ENCODE results near the gene SESN1.
"Not testable (repeated sequence)": the region's sequence is repeated elsewhere in the genome, so short reads cannot be mapped to it uniquely, and the experiment has no call there.

Gene SESN1

DNA sequence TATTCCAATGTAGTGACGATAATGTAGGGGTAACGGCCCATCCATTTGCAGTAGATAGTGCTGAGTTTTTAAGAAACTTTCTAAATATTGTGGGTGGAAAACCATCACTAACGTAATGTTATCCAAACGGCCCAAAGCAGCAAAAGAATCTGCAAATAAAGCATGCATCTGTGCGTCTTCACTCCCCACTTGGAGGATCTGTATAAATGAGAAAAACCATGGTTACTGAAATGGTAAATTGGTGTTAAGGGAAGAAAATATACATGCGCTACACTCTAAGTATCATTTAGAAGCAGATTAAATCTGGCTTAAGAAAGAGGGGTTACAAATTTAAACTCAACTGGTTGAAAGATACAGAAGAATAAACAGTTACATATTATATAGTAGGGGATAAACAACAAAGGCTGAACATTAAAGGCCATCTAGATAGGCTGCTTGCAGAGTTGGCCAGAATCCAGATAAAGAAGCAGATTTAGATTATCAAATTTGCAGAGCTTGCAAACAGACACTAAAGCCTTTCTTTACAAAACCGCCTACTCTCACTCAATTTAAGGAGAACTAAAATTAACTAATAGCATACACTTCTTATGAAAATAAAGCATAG is 93.3 kb downstream of the SESN1 start:
- DNase-seq (ENCODE audit: low read depth in 2 of 2): no peak

DNA sequence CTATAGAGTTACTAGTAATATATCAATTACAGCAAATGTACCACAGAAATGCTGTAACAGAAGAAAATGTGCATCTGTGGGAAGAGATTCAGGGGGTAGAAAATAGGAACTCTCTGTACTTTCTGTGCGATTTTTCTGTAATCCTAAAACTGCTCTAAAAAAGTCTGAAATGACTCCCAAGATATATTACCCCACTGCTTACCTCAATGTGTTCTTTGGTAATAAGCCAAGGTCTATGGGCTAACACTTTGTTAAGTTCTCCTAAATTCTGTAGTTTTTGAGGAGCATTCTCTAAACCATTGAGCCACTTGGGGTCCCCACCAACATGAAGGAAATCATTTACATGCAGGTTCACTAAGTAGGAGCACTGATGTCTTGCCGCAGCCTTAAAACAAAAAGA is 94.4 kb downstream of the SESN1 start:
- no peak for DNase-seq (ENCODE audit: low read depth in 2 of 2)

DNA sequence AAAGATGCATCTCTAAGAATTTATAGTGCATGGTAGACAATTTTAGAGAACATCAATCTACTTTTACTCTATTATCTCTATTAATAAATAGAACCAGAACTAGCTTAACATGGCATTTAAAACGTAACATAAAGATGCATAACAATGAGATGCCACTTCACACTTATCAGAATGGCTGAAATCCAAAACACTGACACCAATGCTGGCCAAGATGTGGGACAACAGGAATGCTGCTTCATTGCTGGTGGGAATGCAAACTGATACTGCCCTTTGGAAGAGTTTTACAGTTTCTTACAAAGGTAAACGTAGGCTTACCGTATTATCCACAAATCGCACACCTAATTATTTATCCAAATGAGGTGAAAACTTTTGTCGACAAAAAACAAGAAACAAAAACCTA is 95.2 kb downstream of the SESN1 start:
- DNase-seq (ENCODE audit: low read depth in 2 of 2): no peak

DNA sequence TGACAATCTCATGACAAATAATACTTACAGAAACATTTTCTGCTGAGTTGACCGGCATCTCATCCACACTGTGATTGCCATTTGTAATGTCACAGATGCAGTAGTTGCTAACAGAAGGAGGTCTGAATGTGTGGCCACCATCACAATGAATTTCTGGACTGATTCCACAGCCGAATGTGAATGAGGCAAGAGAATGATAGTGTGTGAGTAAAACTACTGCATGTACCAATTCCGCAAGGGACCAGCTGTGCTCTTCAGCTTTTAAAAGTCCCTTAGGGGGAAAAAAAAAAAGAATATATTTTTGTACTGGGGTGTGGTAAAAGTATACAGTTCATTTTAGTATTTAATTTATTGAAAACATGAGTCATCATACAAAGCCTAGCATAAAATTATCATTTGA is 96.2 kb downstream of the SESN1 start:
- DNase-seq (ENCODE audit: low read depth in 2 of 2): no peak

DNA sequence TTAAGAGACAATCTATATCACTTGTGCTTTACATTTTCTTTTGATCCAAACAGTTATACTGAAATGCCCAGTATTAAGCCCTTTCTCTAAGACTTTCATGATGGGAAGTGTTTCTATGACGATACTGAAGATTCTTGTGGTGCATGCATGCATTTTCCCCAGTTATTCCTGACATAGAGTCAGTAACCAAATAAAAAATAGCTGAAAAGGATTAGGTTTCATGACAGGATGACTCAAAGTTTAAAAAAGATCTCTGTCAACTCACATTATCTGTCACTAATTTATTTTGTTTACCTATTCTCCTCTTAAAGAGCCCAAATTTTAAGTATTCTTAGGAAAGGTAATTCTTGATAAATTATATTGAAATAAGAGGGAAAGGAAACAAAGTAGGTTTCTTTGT is 98.4 kb downstream of the SESN1 start:
- no peak for DNase-seq (ENCODE audit: low read depth in 2 of 2)

DNA sequence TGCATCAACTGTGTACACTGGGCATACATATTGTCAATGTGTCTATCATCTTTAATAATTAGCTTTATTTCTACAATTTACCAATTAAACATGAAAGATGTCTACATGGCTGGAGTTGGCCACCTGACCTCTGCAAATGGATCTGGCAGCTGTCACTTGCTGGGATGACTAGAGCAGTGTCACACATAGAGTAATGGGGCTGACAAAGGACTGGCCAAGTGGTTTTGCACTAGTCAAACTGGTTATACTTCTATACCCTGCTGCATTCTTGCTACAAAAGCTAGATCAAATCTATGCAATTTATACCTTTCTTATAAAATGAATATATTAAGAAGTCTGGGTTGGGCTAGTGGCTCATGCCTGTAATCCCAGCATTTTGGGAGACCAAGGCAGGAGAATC is 99.3 kb downstream of the SESN1 start:
- DNase-seq (ENCODE audit: low read depth in 2 of 2): no peak

DNA sequence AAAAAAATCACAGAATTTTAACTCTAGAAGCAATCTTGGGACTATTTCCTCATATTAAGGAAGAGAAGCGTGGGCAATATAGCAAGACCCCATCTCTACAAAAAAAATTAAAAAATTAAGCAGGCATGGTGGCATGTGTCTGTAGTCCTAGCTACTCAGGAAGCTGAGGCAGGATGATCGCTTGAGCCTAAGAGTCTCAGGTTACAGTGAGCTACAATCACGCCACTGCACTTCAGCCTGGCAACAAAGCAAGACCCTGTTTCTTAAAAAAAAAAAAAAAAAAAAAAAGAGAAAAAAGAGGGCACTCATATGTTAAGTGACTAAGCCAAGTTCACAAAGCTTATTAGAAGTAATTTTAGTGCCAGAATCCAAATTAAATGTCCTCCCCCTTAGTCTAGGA is 100.8 kb downstream of the SESN1 start:
- DNase-seq (ENCODE audit: low read depth in 2 of 2): no peak

DNA sequence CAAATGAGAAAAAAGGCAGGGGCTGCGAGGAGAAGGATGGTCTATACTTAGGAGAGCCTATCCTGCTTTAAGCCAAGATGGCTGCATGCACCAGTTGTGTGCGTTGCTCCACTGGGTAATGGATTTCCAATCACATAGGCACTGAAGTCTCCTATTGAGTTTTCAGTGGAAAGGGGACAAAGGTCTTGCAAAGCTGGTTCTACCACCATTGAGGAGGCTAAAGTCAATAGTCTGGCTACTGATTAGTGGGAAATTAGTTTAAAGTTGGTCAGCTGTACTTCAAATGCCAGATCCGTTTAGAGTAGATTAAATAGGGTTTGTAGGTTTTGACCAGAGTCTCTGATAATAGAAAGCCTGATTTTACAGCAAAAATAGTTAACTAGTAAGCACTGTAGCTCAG is 104.9 kb downstream of the SESN1 start:
- no peak for DNase-seq (ENCODE audit: low read depth in 2 of 2)

DNA sequence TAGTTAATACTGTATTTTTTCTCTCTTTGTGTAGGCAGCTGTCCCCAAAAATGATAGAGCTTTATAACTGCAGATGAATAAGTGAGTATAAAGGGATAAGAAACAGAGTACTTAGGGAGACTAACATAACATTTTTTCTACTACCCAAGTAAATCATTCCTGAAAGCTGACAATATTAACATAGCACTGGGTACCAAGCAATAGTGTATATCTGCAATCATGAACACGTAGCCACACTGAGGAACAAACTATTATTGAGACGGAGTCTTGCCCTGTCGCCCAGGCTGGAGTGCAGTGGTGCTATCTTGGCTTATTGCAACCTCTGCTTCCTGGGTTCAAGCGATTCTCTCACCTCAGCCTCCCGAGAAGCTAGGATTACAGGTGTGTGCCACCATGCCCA is 105.9 kb downstream of the SESN1 start:
- DNase-seq (ENCODE audit: low read depth in 2 of 2): no peak

DNA sequence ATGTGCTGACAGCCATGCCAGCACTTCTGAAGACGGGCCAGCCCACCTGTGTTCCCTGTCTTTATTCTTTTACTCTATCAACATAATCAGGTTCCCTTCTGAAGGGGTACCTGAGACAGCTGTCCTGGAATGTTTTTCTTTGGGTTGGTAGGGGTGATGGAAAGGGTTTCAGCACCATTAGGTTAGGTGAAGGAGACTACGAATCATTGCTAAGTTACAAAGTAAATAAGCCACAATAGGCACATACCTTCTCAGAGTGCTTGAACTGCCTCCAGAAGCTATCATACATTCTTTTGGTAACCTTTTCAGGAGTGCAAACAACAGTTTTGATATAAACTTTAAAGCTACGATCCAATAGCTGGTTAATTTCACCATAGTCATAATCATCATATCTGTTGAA is 106.3 kb downstream of the SESN1 start:
- no peak for DNase-seq (ENCODE audit: low read depth in 2 of 2)

DNA sequence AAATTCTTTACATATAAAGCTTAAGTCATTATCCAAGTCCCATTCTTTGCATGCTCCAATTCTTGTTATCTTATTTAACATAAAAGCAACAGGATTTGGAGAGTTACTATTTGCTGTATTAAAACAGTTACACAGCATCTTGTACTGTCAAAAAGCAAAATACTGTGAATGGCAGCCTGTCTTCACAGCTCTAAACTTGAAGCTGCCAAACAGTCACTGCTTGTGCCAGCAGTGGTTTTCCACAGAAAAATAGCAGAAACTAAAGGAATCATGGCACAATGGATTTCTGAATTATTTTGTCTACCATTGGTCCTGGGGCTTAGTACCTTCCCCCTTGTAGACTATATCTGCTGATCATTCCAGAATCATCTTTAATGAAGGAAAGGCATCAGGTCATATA is 107.5 kb downstream of the SESN1 start:
- no peak for DNase-seq (ENCODE audit: low read depth in 2 of 2)

DNA sequence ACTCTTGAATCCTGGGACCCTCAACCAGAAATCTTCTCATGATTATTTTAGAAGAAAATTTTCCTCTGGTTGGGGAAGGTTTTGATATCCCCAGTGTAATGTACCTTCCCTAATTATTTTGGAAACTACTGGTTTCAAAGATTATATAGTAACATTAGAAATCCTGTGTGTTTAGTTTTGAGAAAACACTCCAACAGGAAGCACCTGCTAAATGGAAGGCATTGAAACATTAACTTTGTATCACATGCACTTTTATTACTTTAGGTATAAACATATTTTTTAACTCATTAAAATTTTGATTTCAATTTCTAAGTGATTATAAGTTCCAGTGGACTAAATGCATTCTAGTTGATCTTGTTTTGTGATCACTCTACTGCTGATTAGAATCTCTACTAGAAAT is 109.3 kb downstream of the SESN1 start:
- DNase-seq (ENCODE audit: low read depth in 2 of 2): no peak

DNA sequence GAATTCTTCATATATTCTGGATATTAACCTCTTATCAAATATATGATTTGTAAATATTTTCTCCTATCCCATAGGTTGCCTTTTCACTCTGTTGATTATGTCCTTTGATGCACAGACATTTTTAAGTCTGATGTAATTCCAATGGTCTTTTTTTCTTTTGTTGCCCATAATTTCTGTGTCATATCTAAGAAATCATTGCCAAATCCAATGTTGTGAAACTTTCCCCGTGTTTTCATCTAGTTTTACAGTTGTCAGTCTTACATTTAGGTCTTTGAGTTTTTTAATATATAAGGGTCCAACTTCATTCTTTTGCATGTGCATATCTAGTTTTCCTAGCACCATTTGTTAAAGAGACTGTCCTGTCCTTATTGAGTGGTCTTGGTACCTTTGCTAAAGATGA is 111.5 kb downstream of the SESN1 start:
- no peak for DNase-seq (ENCODE audit: low read depth in 2 of 2)

DNA sequence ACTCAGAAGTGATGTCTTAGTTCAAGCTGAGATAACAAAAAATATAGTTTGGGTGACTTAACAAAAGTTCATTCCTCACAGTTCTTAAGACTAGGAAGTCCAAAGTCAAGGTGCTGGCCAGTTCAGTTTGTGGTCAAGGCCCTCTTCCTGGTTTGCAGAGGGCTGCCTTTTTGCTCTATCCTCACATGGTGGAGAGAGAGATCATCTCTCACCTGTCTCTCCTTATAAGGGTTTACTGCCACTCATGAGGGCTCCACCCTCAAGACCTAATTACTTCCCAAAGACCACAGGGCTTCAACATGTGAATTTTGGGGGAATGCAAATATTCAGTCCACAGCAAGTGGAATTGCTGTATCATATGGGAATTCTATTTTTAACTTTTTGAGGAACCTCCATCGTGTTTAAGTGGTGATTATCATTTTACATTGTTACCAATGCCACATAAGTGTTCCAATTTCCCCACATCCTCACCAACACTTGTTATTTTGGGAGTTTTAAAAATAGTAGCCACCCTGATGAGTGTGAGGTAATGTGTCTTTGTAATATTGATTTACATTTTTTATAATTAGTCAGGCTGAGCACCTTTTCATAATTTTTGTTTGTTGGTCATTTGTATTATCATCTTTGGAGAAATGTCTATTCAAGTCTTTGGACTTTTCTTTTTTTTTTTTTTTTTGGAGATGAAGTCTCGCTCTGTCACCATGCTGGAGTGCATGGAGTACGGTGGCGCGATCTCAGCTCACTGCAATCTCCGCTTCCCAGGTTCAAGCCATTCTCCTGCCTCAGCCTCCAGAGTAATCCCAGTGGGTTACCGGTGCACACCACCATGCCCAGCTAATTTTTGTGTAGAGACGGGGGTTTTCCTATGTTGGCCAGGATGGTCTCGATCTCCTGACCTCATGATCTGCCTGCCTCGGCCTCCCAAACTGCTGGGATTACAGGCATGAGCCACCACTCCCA is 112.2 kb downstream of the SESN1 start:
- no peak for DNase-seq (ENCODE audit: low read depth in 2 of 2)

DNA sequence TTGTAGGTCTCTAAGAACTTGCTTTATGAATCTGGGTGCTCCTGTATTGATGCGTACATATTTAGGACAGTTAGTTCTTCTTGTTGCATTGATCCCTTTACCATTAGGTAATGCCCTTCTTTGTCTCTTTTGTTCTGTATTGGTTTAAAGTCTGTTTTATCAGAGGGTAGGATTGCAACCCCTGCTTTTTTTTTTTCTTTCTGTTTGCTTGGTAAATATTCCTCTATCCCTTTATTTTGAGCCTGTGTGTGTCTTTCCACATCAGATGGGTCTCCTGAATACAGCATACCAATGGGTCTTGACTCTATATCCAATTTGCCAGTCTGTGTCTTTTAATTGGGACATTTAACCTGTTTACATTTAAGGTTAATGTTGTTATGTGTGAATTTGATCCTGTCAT is 116.0 kb downstream of the SESN1 start:
- DNase-seq (ENCODE audit: low read depth in 2 of 2): not testable (repeated sequence)

DNA sequence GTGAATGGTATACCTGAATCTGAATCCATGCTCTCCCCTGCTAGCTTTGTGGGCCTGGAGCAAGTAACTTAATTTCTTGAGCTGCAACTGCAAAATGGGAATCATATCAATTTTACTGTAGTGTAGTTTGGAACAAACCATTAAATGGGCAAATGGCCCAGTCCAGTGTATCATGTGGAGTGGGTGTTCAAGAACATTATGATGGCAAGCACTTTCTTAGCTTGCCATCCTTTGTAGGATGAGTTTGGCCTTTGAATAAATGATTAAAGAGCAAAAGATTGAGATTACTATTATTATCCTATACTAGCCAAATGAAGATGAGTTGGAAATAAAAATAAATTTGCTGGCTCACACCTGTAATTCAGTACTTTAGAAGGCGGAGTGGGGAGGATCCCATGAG is 120.4 kb downstream of the SESN1 start:
- DNase-seq (ENCODE audit: low read depth in 2 of 2): no peak

DNA sequence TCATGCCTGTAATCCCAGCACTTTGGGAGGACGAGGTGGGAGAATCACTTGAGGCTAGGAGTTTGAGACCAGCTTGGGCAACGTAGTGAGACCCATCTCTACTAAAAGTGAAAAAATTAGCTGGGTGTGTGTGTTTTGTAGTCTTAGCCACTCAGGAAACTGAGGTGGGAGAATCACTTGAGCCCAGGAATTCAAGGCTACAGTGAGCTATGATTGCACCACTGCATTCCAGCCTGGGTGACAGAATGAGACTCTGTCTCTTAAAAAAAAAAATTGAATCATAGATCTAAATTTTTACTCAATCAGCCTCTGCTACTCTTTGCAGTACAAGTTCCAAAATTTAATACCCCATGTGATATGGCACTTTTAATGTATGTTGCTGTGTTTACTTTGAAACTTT is 124.9 kb downstream of the SESN1 start:
- DNase-seq (ENCODE audit: low read depth in 2 of 2): no peak

DNA sequence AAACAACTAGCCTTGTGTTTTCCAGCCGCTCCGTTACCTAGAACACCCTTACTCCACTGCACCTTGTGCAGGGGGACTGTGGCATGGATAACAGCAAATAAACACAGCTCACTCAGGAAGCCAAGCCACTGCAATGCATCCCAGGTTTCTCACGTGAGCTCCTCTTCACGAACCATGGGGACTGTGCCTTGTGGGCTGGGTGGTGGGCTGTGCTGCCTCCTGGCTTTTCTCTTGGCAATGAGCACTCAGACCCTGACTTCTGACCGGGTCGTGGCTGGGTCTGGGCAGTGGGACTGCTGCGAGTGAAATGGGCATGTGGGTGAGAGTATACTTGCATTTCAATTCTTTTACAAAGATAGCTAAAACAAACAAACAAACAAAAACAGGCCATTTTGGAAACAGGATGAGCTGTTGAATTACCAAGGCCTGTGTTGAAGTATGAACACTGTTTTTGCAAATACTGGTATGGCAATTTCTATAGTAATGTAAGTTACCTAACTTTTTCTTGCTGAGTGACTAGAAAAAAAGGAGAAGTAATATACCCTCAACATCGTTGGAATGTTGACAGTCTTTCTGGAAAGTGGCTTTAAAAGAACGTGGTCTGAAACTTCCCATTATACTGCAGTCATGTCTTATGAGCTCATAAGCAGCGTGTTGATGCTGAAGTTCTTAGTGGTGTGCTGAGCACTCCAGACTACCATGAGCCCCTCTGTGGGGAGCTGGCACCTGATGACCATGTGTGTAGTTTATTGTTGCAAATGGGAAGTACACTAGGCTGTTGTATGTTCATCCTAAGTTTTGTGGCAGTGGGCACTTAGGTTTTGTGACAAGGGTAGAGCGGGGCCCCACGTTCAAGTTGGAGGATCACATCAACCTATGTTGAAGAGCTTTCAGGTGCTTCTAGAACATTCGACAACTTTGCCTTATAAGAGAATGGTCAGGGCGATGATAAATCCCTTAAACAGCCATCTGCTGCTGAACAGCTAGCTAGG is 126.0 kb downstream of the SESN1 start:
- no peak for DNase-seq (ENCODE audit: low read depth in 2 of 2)

DNA sequence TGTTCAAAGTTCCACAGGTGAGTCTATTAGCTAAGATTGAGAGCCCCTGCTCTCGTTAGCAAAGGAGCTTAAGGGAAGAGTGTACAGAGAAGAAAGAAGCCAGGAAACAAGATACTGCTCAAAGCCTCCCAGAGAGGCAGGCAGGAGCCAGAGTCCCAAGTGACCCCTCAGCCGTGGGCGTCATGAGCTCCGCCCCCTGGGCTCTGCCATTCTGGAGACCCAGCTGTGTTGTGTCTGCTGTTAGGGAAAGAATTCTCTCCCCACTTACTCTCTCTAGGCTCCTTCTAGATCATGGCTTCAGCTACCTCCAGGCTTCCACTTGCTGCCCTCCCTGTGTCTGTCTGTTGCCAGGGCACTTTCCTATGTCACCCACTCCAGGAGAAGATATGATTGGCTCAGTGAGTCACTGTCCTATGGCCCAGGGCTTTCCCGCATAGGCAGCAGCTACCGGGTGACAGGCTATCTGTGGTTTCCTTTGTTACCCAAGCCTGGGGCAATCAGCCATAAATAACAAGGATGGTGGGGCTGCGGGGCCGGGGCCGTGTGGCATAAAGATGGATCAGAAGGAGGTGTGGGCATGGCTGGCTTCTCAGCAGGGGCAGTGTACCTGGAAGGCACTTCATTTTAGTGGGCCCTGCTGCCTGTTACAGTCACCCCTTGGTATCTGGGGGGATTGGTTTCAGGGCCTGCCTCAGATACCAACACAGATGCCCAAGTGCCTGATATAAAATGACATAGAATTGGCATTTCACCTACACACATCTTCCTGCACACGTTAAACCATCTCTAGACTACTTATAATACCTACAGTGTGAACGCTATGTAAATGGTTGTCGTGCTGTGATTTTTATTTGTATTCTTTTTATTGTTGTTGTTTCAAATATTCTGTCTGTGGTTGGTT is 127.5 kb downstream of the SESN1 start:
- DNase-seq (ENCODE audit: low read depth in 2 of 2): no peak

DNA sequence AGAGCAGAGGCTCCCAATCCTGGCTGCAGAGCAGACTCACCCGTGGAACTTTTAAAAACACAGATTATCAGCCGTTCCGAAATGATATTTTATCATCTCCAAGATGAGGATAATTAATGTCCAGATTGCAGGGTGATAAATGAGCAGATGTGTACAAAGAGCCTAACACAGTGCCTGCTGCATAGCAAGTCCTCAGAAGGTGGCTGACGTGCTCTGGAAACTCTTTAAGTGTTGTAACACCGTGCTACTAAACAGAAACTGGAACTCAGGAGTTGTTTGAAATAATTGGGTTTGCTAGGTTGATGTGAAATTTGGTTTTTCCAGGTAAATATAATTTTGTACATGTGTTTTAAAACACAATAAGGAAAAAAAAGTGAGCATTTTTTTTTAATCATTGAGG is 128.4 kb downstream of the SESN1 start:
- no peak for DNase-seq (ENCODE audit: low read depth in 2 of 2)

DNA sequence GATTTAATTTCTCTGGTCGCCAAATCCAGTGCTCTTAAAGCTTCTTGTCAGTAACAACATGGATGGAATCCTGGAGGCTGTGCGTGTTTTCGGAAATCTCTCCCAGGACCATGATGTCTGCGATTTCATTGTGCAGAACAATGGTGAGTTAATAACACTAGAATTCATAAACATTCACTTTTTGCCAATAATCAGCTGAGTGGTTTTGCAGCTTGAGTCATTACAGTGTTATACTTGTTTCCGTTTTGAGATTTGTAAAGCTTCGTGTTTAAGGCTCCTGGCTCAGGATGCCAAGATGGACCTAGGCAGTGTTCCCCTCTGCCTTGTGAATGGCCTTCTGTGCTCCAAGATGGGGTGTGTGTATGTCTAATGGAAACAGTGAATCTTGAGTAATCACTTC is 132.7 kb downstream of the SESN1 start:
- DNase-seq (ENCODE audit: low read depth in 2 of 2): no peak

All from stimulated activated CD4-positive, alpha-beta T cell treated with anti-CD3 and anti-CD28 coated beads, Interleukin-15, amount 100 ng/mL, for 48 hours (primary cell).